HEK293 (cell line): Measurements from ENCODE around the gene RGS19.

Experiments
- EGR2 ChIP-seq: fragments of 450-650 bp; formaldehyde crosslinking; IDR thresholded peaks from 2 replicates; pipeline ENCODE4 v1.5.1; 2016; ENCODE audit warnings: low read depth, missing biosample characterization, missing genetic modification characterization
- FEZF1 ChIP-seq: fragments of 450-650 bp; formaldehyde crosslinking; IDR thresholded peaks from 2 replicates; pipeline ENCODE4 v1.5.1; 2016; ENCODE audit warnings: missing biosample characterization, missing genetic modification characterization
- GLIS2 ChIP-seq: fragments of 450-650 bp; formaldehyde crosslinking; IDR thresholded peaks from 2 replicates; pipeline ENCODE4 v1.5.1; 2016; ENCODE audit warnings: missing biosample characterization, missing genetic modification characterization
- KLF16 ChIP-seq: fragments of 450-650 bp; formaldehyde crosslinking; IDR thresholded peaks from 2 replicates; pipeline ENCODE4 v1.5.1; 2017; ENCODE audit warnings: missing biosample characterization, missing genetic modification characterization
- KLF17 ChIP-seq: fragments of 450-650 bp; formaldehyde crosslinking; IDR thresholded peaks from 2 replicates; pipeline ENCODE4 v1.5.1; 2016; ENCODE audit warnings: missing biosample characterization, missing genetic modification characterization
- KLF9 ChIP-seq: fragments of 450-650 bp; formaldehyde crosslinking; IDR thresholded peaks from 2 replicates; pipeline ENCODE4 v1.5.1; 2016; ENCODE audit warnings: missing biosample characterization, missing genetic modification characterization, low read depth
- MEIS1 ChIP-seq: sonication (generic); formaldehyde crosslinking; IDR thresholded peaks from 2 replicates; pipeline ENCODE4 v1.8.1; 2022; ENCODE audit warnings: missing genetic modification reagents, mild to moderate bottlenecking, borderline replicate concordance
- SCRT1 ChIP-seq: fragments of 450-650 bp; formaldehyde crosslinking; IDR thresholded peaks from 2 replicates; pipeline ENCODE4 v1.5.1; 2016; ENCODE audit warnings: missing biosample characterization, missing genetic modification characterization, borderline replicate concordance
- SCRT2 ChIP-seq: fragments of 450-650 bp; formaldehyde crosslinking; IDR thresholded peaks from 2 replicates; pipeline ENCODE4 v1.5.1; 2016; ENCODE audit warnings: missing biosample characterization, missing genetic modification characterization
- SP2 ChIP-seq: fragments of 450-650 bp; formaldehyde crosslinking; IDR thresholded peaks from 2 replicates; pipeline ENCODE4 v1.5.1; 2016; ENCODE audit warnings: missing biosample characterization, missing genetic modification characterization
- SP7 ChIP-seq: fragments of 450-650 bp; formaldehyde crosslinking; IDR thresholded peaks from 2 replicates; pipeline ENCODE4 v1.5.1; 2016; ENCODE audit warnings: missing biosample characterization, missing genetic modification characterization
- ZBTB20 ChIP-seq: fragments of 450-650 bp; formaldehyde crosslinking; IDR thresholded peaks from 2 replicates; pipeline ENCODE4 v1.5.1; 2016; ENCODE audit warnings: missing biosample characterization, missing genetic modification characterization
- ZBTB7A ChIP-seq: fragments of 450-650 bp; formaldehyde crosslinking; IDR thresholded peaks from 2 replicates; pipeline ENCODE4 v1.5.1; 2016; ENCODE audit warnings: low read depth, missing biosample characterization, missing genetic modification characterization
- ZFHX2 ChIP-seq: fragments of 450-650 bp; formaldehyde crosslinking; conservative IDR thresholded peaks from 2 replicates; pipeline ENCODE4 v1.5.1; 2016; ENCODE audit warnings: missing biosample characterization, missing genetic modification characterization
- ZNF121 ChIP-seq: fragments of 450-650 bp; formaldehyde crosslinking; IDR thresholded peaks from 2 replicates; pipeline ENCODE4 v1.5.1; 2016; ENCODE audit warnings: missing biosample characterization, missing genetic modification characterization
- ZNF157 ChIP-seq: fragments of 450-650 bp; formaldehyde crosslinking; IDR thresholded peaks from 2 replicates; pipeline ENCODE4 v1.5.1; 2016; ENCODE audit warnings: missing biosample characterization, missing genetic modification characterization
- ZNF2 ChIP-seq: fragments of 450-650 bp; formaldehyde crosslinking; IDR thresholded peaks from 2 replicates; pipeline ENCODE4 v1.5.1; 2016; ENCODE audit warnings: missing biosample characterization, missing genetic modification characterization
- ZNF311 ChIP-seq: fragments of 450-650 bp; formaldehyde crosslinking; IDR thresholded peaks from 2 replicates; pipeline ENCODE4 v1.5.1; 2017; ENCODE audit warnings: missing biosample characterization, missing genetic modification characterization, borderline replicate concordance
- ZNF350 ChIP-seq: fragments of 450-650 bp; formaldehyde crosslinking; IDR thresholded peaks from 2 replicates; pipeline ENCODE4 v1.5.0; 2017; ENCODE audit warnings: missing biosample characterization, mild to moderate bottlenecking, missing genetic modification characterization
- ZNF423 ChIP-seq: fragments of 450-650 bp; formaldehyde crosslinking; IDR thresholded peaks from 2 replicates; pipeline ENCODE4 v1.5.1; 2016; ENCODE audit warnings: missing biosample characterization, missing genetic modification characterization
- ZNF548 ChIP-seq: fragments of 450-650 bp; formaldehyde crosslinking; IDR thresholded peaks from 2 replicates; pipeline ENCODE4 v1.5.1; 2016; ENCODE audit warnings: missing biosample characterization, missing genetic modification characterization
- ZNF561 ChIP-seq: fragments of 450-650 bp; IDR thresholded peaks from 2 replicates; pipeline ENCODE4 v1.5.1; 2018; ENCODE audit warnings: missing biosample characterization, missing genetic modification characterization, borderline replicate concordance
- ZNF629 ChIP-seq: fragments of 450-650 bp; formaldehyde crosslinking; IDR thresholded peaks from 2 replicates; pipeline ENCODE4 v1.5.1; 2017; ENCODE audit warnings: missing biosample characterization, missing genetic modification characterization
- ZNF654 ChIP-seq: fragments of 450-650 bp; formaldehyde crosslinking; IDR thresholded peaks from 2 replicates; pipeline ENCODE4 v1.5.1; 2016; ENCODE audit warnings: low read depth, missing biosample characterization, missing genetic modification characterization
- ZNF677 ChIP-seq: fragments of 450-650 bp; IDR thresholded peaks from 2 replicates; pipeline ENCODE4 v1.5.0; 2018; ENCODE audit warnings: missing biosample characterization, mild to moderate bottlenecking, missing genetic modification characterization, moderate library complexity
- ZNF76 ChIP-seq: fragments of 450-650 bp; formaldehyde crosslinking; IDR thresholded peaks from 2 replicates; pipeline ENCODE4; 2016; ENCODE audit warnings: low read depth, missing biosample characterization, missing genetic modification characterization, borderline replicate concordance
- ZNF792 ChIP-seq: fragments of 450-650 bp; formaldehyde crosslinking; IDR thresholded peaks from 2 replicates; pipeline ENCODE4 v1.5.1; 2016; ENCODE audit warnings: missing biosample characterization, missing genetic modification characterization
- ZXDB ChIP-seq: fragments of 450-650 bp; formaldehyde crosslinking; IDR thresholded peaks from 2 replicates; pipeline ENCODE4 v1.5.1; 2016; ENCODE audit warnings: missing biosample characterization, missing genetic modification characterization
- TF ChIP-seq, protein P1 (sequence below): fragments of 450-650 bp; formaldehyde crosslinking; optimal IDR thresholded peaks from 2 replicates; pipeline ENCODE3; 2016; ENCODE audit warnings: missing biosample characterization, mild to moderate bottlenecking, missing genetic modification characterization
- TF ChIP-seq, protein P2 (sequence below): fragments of 450-650 bp; formaldehyde crosslinking; IDR thresholded peaks from 2 replicates; pipeline ENCODE4 v1.5.1; 2016; ENCODE audit warnings: missing biosample characterization, missing genetic modification characterization
- TF ChIP-seq, protein P3 (sequence below): fragments of 450-650 bp; formaldehyde crosslinking; IDR thresholded peaks from 2 replicates; pipeline ENCODE4 v1.5.1; 2016; ENCODE audit warnings: missing biosample characterization, missing genetic modification characterization
- TF ChIP-seq, protein P4 (sequence below): fragments of 450-650 bp; formaldehyde crosslinking; IDR thresholded peaks from 2 replicates; pipeline ENCODE4 v1.5.1; 2016; ENCODE audit warnings: missing biosample characterization, missing genetic modification characterization

The RGS19 gene

GRCh38 chr20:64101731-64102621, 22.7 kb upstream of the RGS19 start (continued):
- TF ChIP-seq ZNF121 (tag by site-specific recombination) (peak; percentile 46; the same call in 1 of the 2 replicates), MEIS1 (CRISPR knock-in tag) (no peak), ZXDB (tag by site-specific recombination) (0 out of 2 replicates have a peak, but pooled peaks have one; percentile 33), ZNF157 (tag by site-specific recombination) (no peak), KLF17 (tag by site-specific recombination) (peak; percentile 41; the same call in 1 of the 2 replicates), ZNF629 (no peak), EGR2 (tag by site-specific recombination) (peak; percentile 17; the same call in 1 of the 2 replicates), KLF9 (peak; percentile 57), ZNF548 (no peak), ZBTB20 (tag by site-specific recombination) (peak; percentile 52), SCRT1 (no peak), ZNF76 (tag by site-specific recombination) (peak; percentile 39; the same call in 1 of the 2 replicates), ZNF561 (tag by site-specific recombination) (no peak; the same call in 1 of the 2 replicates), ZNF792 (tag by site-specific recombination) (no peak), ZNF423 (peak; percentile 86), SP2 (tag by site-specific recombination) (peak; percentile 50), FEZF1 (no peak), SP7 (tag by site-specific recombination) (peak; percentile 36; the same call in 1 of the 2 replicates), ZNF677 (no peak), SCRT2 (no peak), ZFHX2 (tag by site-specific recombination) (peak; percentile 37), KLF16 (peak; percentile 84), ZNF311 (tag by site-specific recombination) (no peak), ZNF350 (tag by site-specific recombination) (no peak), ZNF654 (tag by site-specific recombination) (no peak), ZBTB7A (tag by site-specific recombination) (0 out of 2 replicates have a peak, but pooled peaks have one; percentile 16), GLIS2 (tag by site-specific recombination) (0 out of 2 replicates have a peak, but pooled peaks have one; percentile 53), ZNF2 (tag by site-specific recombination) (peak; percentile 78)
- TF ChIP-seq, protein P1, sequence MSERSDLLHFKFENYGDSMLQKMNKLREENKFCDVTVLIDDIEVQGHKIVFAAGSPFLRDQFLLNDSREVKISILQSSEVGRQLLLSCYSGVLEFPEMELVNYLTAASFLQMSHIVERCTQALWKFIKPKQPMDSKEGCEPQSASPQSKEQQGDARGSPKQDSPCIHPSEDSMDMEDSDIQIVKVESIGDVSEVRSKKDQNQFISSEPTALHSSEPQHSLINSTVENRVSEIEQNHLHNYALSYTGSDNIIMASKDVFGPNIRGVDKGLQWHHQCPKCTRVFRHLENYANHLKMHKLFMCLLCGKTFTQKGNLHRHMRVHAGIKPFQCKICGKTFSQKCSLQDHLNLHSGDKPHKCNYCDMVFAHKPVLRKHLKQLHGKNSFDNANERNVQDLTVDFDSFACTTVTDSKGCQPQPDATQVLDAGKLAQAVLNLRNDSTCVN (tag by site-specific recombination), result peak; percentile 62
- TF ChIP-seq, protein P2, sequence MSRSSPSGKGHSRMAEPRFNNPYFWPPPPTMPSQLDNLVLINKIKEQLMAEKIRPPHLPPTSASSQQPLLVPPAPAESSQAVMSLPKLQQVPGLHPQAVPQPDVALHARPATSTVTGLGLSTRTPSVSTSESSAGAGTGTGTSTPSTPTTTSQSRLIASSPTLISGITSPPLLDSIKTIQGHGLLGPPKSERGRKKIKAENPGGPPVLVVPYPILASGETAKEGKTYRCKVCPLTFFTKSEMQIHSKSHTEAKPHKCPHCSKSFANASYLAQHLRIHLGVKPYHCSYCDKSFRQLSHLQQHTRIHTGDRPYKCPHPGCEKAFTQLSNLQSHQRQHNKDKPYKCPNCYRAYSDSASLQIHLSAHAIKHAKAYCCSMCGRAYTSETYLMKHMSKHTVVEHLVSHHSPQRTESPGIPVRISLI (tag by site-specific recombination), result no peak
- TF ChIP-seq, protein P3, sequence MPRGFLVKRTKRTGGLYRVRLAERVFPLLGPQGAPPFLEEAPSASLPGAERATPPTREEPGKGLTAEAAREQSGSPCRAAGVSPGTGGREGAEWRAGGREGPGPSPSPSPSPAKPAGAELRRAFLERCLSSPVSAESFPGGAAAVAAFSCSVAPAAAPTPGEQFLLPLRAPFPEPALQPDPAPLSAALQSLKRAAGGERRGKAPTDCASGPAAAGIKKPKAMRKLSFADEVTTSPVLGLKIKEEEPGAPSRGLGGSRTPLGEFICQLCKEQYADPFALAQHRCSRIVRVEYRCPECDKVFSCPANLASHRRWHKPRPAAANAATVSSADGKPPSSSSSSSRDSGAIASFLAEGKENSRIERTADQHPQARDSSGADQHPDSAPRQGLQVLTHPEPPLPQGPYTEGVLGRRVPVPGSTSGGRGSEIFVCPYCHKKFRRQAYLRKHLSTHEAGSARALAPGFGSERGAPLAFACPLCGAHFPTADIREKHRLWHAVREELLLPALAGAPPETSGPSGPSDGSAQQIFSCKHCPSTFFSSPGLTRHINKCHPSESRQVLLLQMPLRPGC (tag by site-specific recombination), result no peak
- TF ChIP-seq, protein P4, sequence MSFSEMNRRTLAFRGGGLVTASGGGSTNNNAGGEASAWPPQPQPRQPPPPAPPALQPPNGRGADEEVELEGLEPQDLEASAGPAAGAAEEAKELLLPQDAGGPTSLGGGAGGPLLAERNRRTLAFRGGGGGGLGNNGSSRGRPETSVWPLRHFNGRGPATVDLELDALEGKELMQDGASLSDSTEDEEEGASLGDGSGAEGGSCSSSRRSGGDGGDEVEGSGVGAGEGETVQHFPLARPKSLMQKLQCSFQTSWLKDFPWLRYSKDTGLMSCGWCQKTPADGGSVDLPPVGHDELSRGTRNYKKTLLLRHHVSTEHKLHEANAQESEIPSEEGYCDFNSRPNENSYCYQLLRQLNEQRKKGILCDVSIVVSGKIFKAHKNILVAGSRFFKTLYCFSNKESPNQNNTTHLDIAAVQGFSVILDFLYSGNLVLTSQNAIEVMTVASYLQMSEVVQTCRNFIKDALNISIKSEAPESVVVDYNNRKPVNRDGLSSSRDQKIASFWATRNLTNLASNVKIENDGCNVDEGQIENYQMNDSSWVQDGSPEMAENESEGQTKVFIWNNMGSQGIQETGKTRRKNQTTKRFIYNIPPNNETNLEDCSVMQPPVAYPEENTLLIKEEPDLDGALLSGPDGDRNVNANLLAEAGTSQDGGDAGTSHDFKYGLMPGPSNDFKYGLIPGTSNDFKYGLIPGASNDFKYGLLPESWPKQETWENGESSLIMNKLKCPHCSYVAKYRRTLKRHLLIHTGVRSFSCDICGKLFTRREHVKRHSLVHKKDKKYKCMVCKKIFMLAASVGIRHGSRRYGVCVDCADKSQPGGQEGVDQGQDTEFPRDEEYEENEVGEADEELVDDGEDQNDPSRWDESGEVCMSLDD (tag by site-specific recombination), result peak; percentile 71; the same call in 1 of the 2 replicates
